HL-60/S4 treated with retinoic acid at 250 ng/mL for 4 days and 3 days (cell line): ENCODE results near the gene IL18BP.

ENCODE experiments used
- in situ Hi-C: fragments of 300-500 bp; cut with MboI; formaldehyde crosslinking; loops from 2 replicates; pipeline ENCODE4 v1.7.0; 2022; ENCODE audit warnings: low sequenced_read_pairs

The IL18BP gene

GRCh38 chr11:71996517-71996916, 2.2 kb upstream of the IL18BP start:
- in situ Hi-C loops, result no loop called here

GRCh38 chr11:71996946-71997345, 1.8 kb upstream of the IL18BP start:
- in situ Hi-C loops, result no loop called here

GRCh38 chr11:71997594-71997993, 1.1 kb upstream of the IL18BP start:
- in situ Hi-C loops, result no loop called here

- in situ Hi-C loops, result no loop called here
Measured at GRCh38 chr11:71998061-71998460, 648 bp upstream of the IL18BP start.

- in situ Hi-C loops, result no loop called here
Measured at GRCh38 chr11:71999362-71999761, 653 bp downstream of the IL18BP start.

- in situ Hi-C loops, result no loop called here
Measured at GRCh38 chr11:71999798-72000197, 1.1 kb downstream of the IL18BP start.

- in situ Hi-C loops, result no loop called here
Measured at GRCh38 chr11:72000202-72000867, 1.6 kb downstream of the IL18BP start.

GRCh38 chr11:72001285-72001684, 2.6 kb downstream of the IL18BP start:
- in situ Hi-C loops, result no loop called here

GRCh38 chr11:72001834-72002591, 3.3 kb downstream of the IL18BP start:
- in situ Hi-C loops, result no loop called here

GRCh38 chr11:72002841-72003775, 4.4 kb downstream of the IL18BP start:
- in situ Hi-C loops, result no loop called here

- in situ Hi-C loops, result no loop called here
Measured at GRCh38 chr11:72003776-72004171, 5.1 kb downstream of the IL18BP start.

- in situ Hi-C loops, result no loop called here
Measured at GRCh38 chr11:72004515-72005346, 6.0 kb downstream of the IL18BP start.

- in situ Hi-C loops, result no loop called here
Measured at GRCh38 chr11:72005347-72006260, 6.9 kb downstream of the IL18BP start.

- in situ Hi-C loops, result no loop called here
Measured at GRCh38 chr11:72006309-72007088, 7.8 kb downstream of the IL18BP start.

GRCh38 chr11:72007089-72007476, 8.4 kb downstream of the IL18BP start:
- in situ Hi-C loops, result no loop called here

GRCh38 chr11:72007587-72007986, 8.9 kb downstream of the IL18BP start:
- in situ Hi-C loops, result no loop called here

- in situ Hi-C loops, result no loop called here
Measured at GRCh38 chr11:72008728-72009127, 10.0 kb downstream of the IL18BP start.

- in situ Hi-C loops, result no loop called here
Measured at GRCh38 chr11:72009156-72009555, 10.4 kb downstream of the IL18BP start.
